GM23338 (cell line): ENCODE measurements around the gene UGT1A10.

Experiments used
- CREB1 ChIP-seq: fragments of 250-450 bp; sonication (Bioruptor Pico); IDR thresholded peaks from 2 replicates; pipeline ENCODE4 v1.5.0; 2020; ENCODE audit warnings: low read depth, mild to moderate bottlenecking, moderate library complexity
- CTCF ChIP-seq, 2 experiments: fragments of 200-600 bp in 1 of 2; sonication (generic) in 1 of 2; conservative IDR thresholded peaks; 2 replicates each; pipeline versions ENCODE4 v1.5.1 to v1.6.1; 2016 to 2017; ENCODE audit warnings: antibody characterized with exemption in 2 of 2, low read depth in 2 of 2, mild to moderate bottlenecking in 2 of 2, moderate library complexity in 1 of 2
- EZH2phosphoT487 ChIP-seq: fragments of 200-600 bp; sonication (generic); IDR thresholded peaks from one replicate; pipeline ENCODE4 v1.8.1; 2018; ENCODE audit warnings: antibody characterized with exemption; ENCODE audit not compliant: unreplicated experiment
- JUNB ChIP-seq: IDR thresholded peaks from one replicate; pipeline ENCODE4 v1.6.1; 2016; ENCODE audit warnings: antibody characterized with exemption; ENCODE audit not compliant: unreplicated experiment
- POLR2AphosphoS5 ChIP-seq: IDR thresholded peaks from 2 replicates; pipeline ENCODE4 v1.6.1; 2016; ENCODE audit warnings: antibody characterized with exemption, low read depth
- REST ChIP-seq: IDR thresholded peaks from one replicate; pipeline ENCODE4 v1.6.1; 2018; ENCODE audit warnings: antibody characterized with exemption; ENCODE audit not compliant: unreplicated experiment

GRCh38 chr2:233627331-233628025 is 8.8 kb upstream of the UGT1A10 start:
- no peak for TF ChIP-seq CTCF (conservative IDR thresholded peaks at IDR 0.05; ENCODE audit: low read depth in 2 of 2)
- TF ChIP-seq REST = no peak
- no peak for TF ChIP-seq JUNB
- TF ChIP-seq CREB1 (CRISPR knock-in tag) = no peak
- no peak for TF ChIP-seq POLR2AphosphoS5
- TF ChIP-seq EZH2phosphoT487 = no peak
